ENCODE data around the gene ZNF598. TPM values are rescaled to one million over a fixed set of nuclear protein-coding genes. Genes with fewer than 3 reads are reported as not detected.
A peak's percentile ranks its signal among the peaks of the same experiment; 100 is the strongest.

The ZNF598 gene
- total and polyA plus RNA-seq, 2 of the 13 experiments (the other 11 are each of a cell fraction or from before 2014, with no cell fraction given), result 13.5 to 14.2 TPM

GRCh38 chr16:2009164-2009711 lies 383 bp downstream of the ZNF598 start (continued):
- TF ChIP-seq YEATS2 (CRISPR knock-in tag; IDR thresholded peaks at IDR 0.05; ENCODE audit: borderline replicate concordance) (no peak), ZSCAN25 (CRISPR knock-in tag; IDR thresholded peaks at IDR 0.05) (peak; percentile 61; the same call in 1 of the 2 replicates), ZNF672 (CRISPR knock-in tag; IDR thresholded peaks at IDR 0.05) (no peak), PITX1 (CRISPR knock-in tag; IDR thresholded peaks at IDR 0.05) (no peak), ZNF547 (CRISPR knock-in tag; IDR thresholded peaks at IDR 0.05) (peak; percentile 15; the same call in 1 of the 2 replicates), DZIP1 (CRISPR knock-in tag; IDR thresholded peaks at IDR 0.05) (no peak), SOX5 (CRISPR knock-in tag; IDR thresholded peaks at IDR 0.05; ENCODE audit: borderline replicate concordance) (no peak), FOXP1 (IDR thresholded peaks at IDR 0.05) (no peak), FOXP1 (CRISPR knock-in tag; IDR thresholded peaks at IDR 0.05) (no peak), ZNF180 (CRISPR knock-in tag; IDR thresholded peaks at IDR 0.05; ENCODE audit: borderline replicate concordance, low read depth) (no peak), ATF7-NPFF (CRISPR knock-in tag; IDR thresholded peaks at IDR 0.05; ENCODE audit: low read depth) (0 out of 2 replicates have a peak, but pooled peaks have one; percentile 15), GZF1 (CRISPR knock-in tag; IDR thresholded peaks at IDR 0.05) (no peak), PAF1 (CRISPR knock-in tag; IDR thresholded peaks at IDR 0.05) (no peak), ZSCAN22 (CRISPR knock-in tag; IDR thresholded peaks at IDR 0.05) (no peak), ETV6 (CRISPR knock-in tag; conservative IDR thresholded peaks at IDR 0.05) (no peak)

Data from HepG2 (cell line).